Measurements from ENCODE around the gene DRAM1.
A peak's percentile ranks its signal among the peaks of the same experiment; 100 is the strongest.

DNA sequence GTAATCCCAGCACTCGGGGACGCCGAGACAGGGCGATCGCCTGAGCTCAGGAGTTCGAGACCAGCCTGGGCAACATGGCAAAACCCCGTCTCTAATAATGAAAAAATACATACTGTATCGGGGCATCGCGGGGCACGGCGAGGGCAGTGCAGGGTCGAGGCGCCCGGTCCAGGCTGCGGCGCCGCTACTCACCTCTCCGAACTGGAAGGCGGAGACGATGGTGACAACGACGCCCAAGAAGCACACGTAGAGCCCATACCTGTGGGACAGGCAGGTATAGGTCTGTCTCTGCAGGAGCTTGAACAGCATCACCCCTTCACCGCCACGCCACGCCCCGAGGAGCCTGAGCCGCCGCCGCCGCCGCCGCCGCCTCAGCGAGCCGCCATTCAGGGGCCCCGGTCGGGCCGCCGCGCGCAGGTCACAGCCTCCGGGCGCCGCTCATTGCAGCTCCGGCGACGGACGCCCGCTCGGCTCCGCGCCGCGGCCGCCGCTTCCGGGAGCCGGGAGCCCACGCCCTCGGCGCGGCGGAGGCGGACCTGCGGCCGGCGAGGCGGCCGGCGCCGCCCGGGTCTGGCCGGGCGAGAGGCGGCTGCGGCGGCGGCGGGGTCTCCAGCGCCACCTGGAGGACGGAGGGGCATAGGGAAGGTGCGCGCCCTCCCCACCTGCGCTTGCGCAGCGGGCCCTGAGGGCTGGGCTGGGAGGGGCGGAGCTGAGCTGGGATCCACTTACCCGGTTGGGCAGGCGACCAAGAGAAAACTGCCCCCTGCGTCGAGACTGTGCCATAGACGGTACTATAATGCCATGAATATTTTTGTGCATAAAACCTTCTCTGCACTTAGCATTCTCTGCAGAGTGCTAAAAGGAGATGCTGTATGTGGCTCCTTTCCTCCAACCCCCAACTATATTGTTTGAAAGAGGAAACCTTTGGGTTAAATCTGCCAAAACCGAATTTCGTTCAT is 46.7 kb upstream of the DRAM1 start, which contains the start of gene GNPTAB:
- TF ChIP-seq, protein P1, sequence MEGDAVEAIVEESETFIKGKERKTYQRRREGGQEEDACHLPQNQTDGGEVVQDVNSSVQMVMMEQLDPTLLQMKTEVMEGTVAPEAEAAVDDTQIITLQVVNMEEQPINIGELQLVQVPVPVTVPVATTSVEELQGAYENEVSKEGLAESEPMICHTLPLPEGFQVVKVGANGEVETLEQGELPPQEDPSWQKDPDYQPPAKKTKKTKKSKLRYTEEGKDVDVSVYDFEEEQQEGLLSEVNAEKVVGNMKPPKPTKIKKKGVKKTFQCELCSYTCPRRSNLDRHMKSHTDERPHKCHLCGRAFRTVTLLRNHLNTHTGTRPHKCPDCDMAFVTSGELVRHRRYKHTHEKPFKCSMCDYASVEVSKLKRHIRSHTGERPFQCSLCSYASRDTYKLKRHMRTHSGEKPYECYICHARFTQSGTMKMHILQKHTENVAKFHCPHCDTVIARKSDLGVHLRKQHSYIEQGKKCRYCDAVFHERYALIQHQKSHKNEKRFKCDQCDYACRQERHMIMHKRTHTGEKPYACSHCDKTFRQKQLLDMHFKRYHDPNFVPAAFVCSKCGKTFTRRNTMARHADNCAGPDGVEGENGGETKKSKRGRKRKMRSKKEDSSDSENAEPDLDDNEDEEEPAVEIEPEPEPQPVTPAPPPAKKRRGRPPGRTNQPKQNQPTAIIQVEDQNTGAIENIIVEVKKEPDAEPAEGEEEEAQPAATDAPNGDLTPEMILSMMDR (IDR thresholded peaks at IDR 0.05), result peak; percentile 67
- TF ChIP-seq EZH2phosphoT487 (IDR thresholded peaks at IDR 0.05), result no peak
- TF ChIP-seq EZH2 (IDR thresholded peaks at IDR 0.05), result no peak
